GM13976 (cell line): Measurements from ENCODE around the gene ARHGEF25.
"Not testable (repeated sequence)": the region's sequence is repeated elsewhere in the genome, so short reads cannot be mapped to it uniquely, and the experiment has no call there.

ENCODE experiments used
- DNase-seq: peaks from one replicate; pipeline ENCODE4 v3.0.0; 2012; ENCODE audit warnings: low spot score
- CTCF ChIP-seq: IDR thresholded peaks from 2 replicates; pipeline ENCODE4 v1.5.1; 2012; ENCODE audit warnings: borderline replicate concordance, mild to moderate bottlenecking; ENCODE audit not compliant: insufficient read depth; ENCODE audit errors: extremely low read depth, missing control alignments, control extremely low read depth
- in situ Hi-C: fragments of 300-500 bp; cut with MboI; formaldehyde crosslinking; loops from one replicate; pipeline ENCODE4 v1.12.0; 2022; ENCODE audit warnings: low sequenced_read_pairs, mixed read lengths, inconsistent platforms; ENCODE audit not compliant: unreplicated experiment

The ARHGEF25 gene

DNA sequence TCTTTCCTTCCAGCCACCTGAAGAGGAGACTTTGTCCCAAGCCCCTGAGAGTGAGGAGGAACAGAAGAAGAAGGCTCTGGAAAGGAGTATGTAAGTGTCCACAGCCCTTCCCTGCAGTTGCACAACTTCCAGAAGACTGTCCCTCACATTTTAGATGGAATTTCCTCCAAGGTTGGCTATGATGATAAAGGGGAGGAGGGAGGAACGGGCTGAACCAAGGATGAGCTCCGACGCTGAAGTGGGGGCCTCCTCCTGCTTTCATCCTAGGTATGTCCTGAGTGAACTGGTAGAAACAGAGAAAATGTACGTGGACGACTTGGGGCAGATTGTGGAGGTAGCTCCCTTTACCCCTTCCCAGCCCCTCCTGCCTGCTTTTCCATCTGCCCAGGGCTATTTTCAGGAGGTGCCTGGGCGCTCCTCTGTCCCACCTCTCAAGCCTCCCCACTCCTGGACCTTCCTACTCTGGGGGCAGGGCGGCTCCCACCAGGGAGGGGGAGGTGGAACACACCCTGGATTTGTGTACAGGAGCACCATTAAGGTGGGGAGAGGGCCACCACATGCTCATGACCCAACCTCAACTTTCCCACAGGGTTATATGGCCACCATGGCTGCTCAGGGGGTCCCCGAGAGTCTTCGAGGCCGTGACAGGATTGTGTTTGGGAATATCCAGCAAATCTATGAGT lies 2.3 kb downstream of the ARHGEF25 start:
- TF ChIP-seq CTCF = no peak
- peak; percentile 20 for DNase-seq
- in situ Hi-C loops = no loop called here

GRCh38 chr12:57614178-57614947 lies 3.1 kb downstream of the ARHGEF25 start:
- TF ChIP-seq CTCF = no peak
- in situ Hi-C loops = no loop called here
- DNase-seq = peak; percentile 88

- in situ Hi-C loops = no loop called here
- no peak for TF ChIP-seq CTCF
- DNase-seq = no peak
Measured at GRCh38 chr12:57614948-57615500, 3.8 kb downstream of the ARHGEF25 start.

GRCh38 chr12:57615637-57616036 lies 4.4 kb downstream of the ARHGEF25 start:
- in situ Hi-C loops = no loop called here
- peak; percentile 18 for DNase-seq
- no peak for TF ChIP-seq CTCF

GRCh38 chr12:57616383-57617101 lies 5.3 kb downstream of the ARHGEF25 start:
- TF ChIP-seq CTCF = no peak
- in situ Hi-C loops = no loop called here
- peak; percentile 12 for DNase-seq

- in situ Hi-C loops = no loop called here
- DNase-seq = no peak
- no peak for TF ChIP-seq CTCF
Measured at GRCh38 chr12:57617942-57618341, 6.7 kb downstream of the ARHGEF25 start.

- DNase-seq, in situ Hi-C loops: not testable (repeated sequence)
Measured at GRCh38 chr12:57618431-57618830, 7.2 kb downstream of the ARHGEF25 start.
